CD14-positive monocyte (primary cell): ENCODE measurements around the gene FOXD4. TPM values are rescaled to one million over a fixed set of nuclear protein-coding genes. Genes with fewer than 3 reads are reported as not detected.
"Not testable (repeated sequence)": the region's sequence is repeated elsewhere in the genome, so short reads cannot be mapped to it uniquely, and the experiment has no call there.

ENCODE experiments used
- DNase-seq, 3 donors: peaks; one replicate each; pipeline ENCODE4 v3.0.0-alpha.2; 2011 to 2022
- H2AFZ ChIP-seq: 2 replicates; pipeline ENCODE4 v1.6.0; 2012; ENCODE audit warnings: mild to moderate bottlenecking, low read depth, low read length, inconsistent platforms; ENCODE audit not compliant: insufficient read depth, poor library complexity, severe bottlenecking
- H3K27ac ChIP-seq, 2 donors: 1 replicate in 1 of 2; 2 replicates in 1 of 2; pipeline ENCODE4 v1.5.1; 2012 to 2013; ENCODE audit warnings: low read length in 2 of 2, control low read depth in 1 of 2, inconsistent platforms in 1 of 2, low read depth in 1 of 2, mild to moderate bottlenecking in 1 of 2
- H3K27me3 ChIP-seq, 2 donors: one replicate each; pipeline versions ENCODE4 v1.6.0 to v1.6.1; 2011 to 2013; ENCODE audit warnings: low read length in 2 of 2; ENCODE audit not compliant: control insufficient read depth in 2 of 2, insufficient read depth in 2 of 2
- H3K36me3 ChIP-seq, 2 donors: replicated peaks in 1 of 2; 1 replicate in 1 of 2; 2 replicates in 1 of 2; pipeline versions ENCODE4 v1.5.1 to v1.6.1; 2012 to 2013; ENCODE audit warnings: low read length in 2 of 2, control low read depth in 1 of 2, inconsistent platforms in 1 of 2, mild to moderate bottlenecking in 1 of 2; ENCODE audit not compliant: insufficient read depth in 2 of 2, control insufficient read depth in 1 of 2
- H3K4me1 ChIP-seq, 2 donors: 1 replicate in 1 of 2; 2 replicates in 1 of 2; pipeline versions ENCODE4 v1.5.1 to v1.6.1; 2012 to 2013; ENCODE audit warnings: low read length in 2 of 2, control low read depth in 1 of 2, inconsistent platforms in 1 of 2, mild to moderate bottlenecking in 1 of 2, moderate library complexity in 1 of 2; ENCODE audit not compliant: insufficient read depth in 2 of 2, control insufficient read depth in 1 of 2
- H3K4me2 ChIP-seq: replicated peaks from 2 replicates; pipeline ENCODE3; 2012; ENCODE audit warnings: low read length, moderate library complexity, mild to moderate bottlenecking; ENCODE audit not compliant: poor library complexity, severe bottlenecking; ENCODE audit errors: extremely low read depth
- H3K4me3 ChIP-seq, 3 experiments: fragments of 200-600 bp in 1 of 3; sonication (generic) in 1 of 3; replicated peaks in 1 of 3; 1 replicate in 2 of 3; 2 replicates in 1 of 3; pipeline ENCODE4 v1.5.1; 2011 to 2013; ENCODE audit warnings: low read length in 3 of 3, mild to moderate bottlenecking in 3 of 3, control low read depth in 2 of 3, low read depth in 2 of 3, inconsistent platforms in 1 of 3, moderate library complexity in 1 of 3
- H3K79me2 ChIP-seq: 2 replicates; pipeline ENCODE4 v1.6.0; 2012; ENCODE audit warnings: mild to moderate bottlenecking, control low read depth, inconsistent platforms, low read length, moderate library complexity; ENCODE audit not compliant: insufficient read depth
- H3K9ac ChIP-seq: 2 replicates; pipeline ENCODE4 v1.6.0; 2017; ENCODE audit warnings: low read length, mild to moderate bottlenecking; ENCODE audit not compliant: insufficient read depth, poor library complexity, severe bottlenecking
- H3K9me3 ChIP-seq, 2 donors: replicated peaks in 1 of 2; 1 replicate in 1 of 2; 2 replicates in 1 of 2; pipeline versions ENCODE4 v1.5.1 to v1.6.1; 2012 to 2013; ENCODE audit warnings: low read length in 2 of 2, control low read depth in 1 of 2; ENCODE audit not compliant: control insufficient read depth in 1 of 2, insufficient read depth in 1 of 2
- H4K20me1 ChIP-seq: 2 replicates; pipeline ENCODE4 v1.6.0; 2012; ENCODE audit warnings: mild to moderate bottlenecking, low read length, control low read depth, moderate library complexity; ENCODE audit not compliant: insufficient read depth
- H3K27ac Mint-ChIP-seq, 7 donors: one replicate each; pipeline ENCODE4 v1.8.0; 2020; ENCODE audit warnings: mild to moderate bottlenecking in 7 of 7, mixed read lengths in 7 of 7, moderate library complexity in 6 of 7, inconsistent platforms in 2 of 7
- H3K27me3 Mint-ChIP-seq, 3 donors: one replicate each; pipeline ENCODE4 v1.8.0; 2021 to 2022; ENCODE audit warnings: low read depth in 3 of 3, mild to moderate bottlenecking in 3 of 3, mixed read lengths in 3 of 3, moderate library complexity in 3 of 3, inconsistent platforms in 1 of 3
- H3K36me3 Mint-ChIP-seq, 2 donors: one replicate each; pipeline ENCODE4 v1.8.0; 2020; ENCODE audit warnings: mixed read lengths in 2 of 2, inconsistent platforms in 1 of 2, mild to moderate bottlenecking in 1 of 2
- H3K4me1 Mint-ChIP-seq: one replicate; pipeline ENCODE4 v1.8.0; 2020; ENCODE audit warnings: mild to moderate bottlenecking, mixed read lengths
- H3K4me3 Mint-ChIP-seq, 2 donors: one replicate each; pipeline ENCODE4 v1.8.0; 2020; ENCODE audit warnings: mild to moderate bottlenecking in 2 of 2, mixed read lengths in 2 of 2, moderate library complexity in 1 of 2
- H3K9me3 Mint-ChIP-seq, 7 donors: one replicate each; pipeline ENCODE4 v1.8.0; 2020 to 2022; ENCODE audit warnings: mixed read lengths in 7 of 7, mild to moderate bottlenecking in 6 of 7, moderate library complexity in 6 of 7, inconsistent platforms in 2 of 7
- WGBS: methylation state at CpG from one replicate; pipeline ENCODE4 v1.1.5; 2013; ENCODE audit warnings: missing lambda C conversion rate; ENCODE audit not compliant: insufficient coverage; 5-methylcytosine and 5-hydroxymethylcytosine counted together
- intact Hi-C, 2 donors: fragments of 100-400 bp; cut with micrococcal nuclease; formaldehyde crosslinking; loops; one replicate each; pipeline versions ENCODE4 v1.15.0 to v1.15.1; 2023
- polyA minus RNA-seq: library from RNA; depleted of rRNA, polyadenylated mRNA; stranded (reverse); fragments of >200 nt; gene quantifications from 2 replicates; pipeline ENCODE4 v1.2.3, GENCODE V29; 2012
- polyA plus RNA-seq, 3 donors: library from polyadenylated mRNA; depleted of rRNA in 1 of 3; unstranded in 2 of 3; stranded (reverse) in 1 of 3; fragments of 300-500 nt in 2 of 3; fragments of >200 nt in 1 of 3; fragmentation: Illumina TruSeq in 2 of 3; gene quantifications; 1 replicate in 2 of 3; 2 replicates in 1 of 3; pipeline ENCODE4 v1.2.3, GENCODE V29; 2012 to 2021
- total RNA-seq, 12 experiments: library from RNA in 1 of 12; stranded (reverse) in 1 of 12; fragments of 120-200 nt in 1 of 12; gene quantifications; one replicate each; pipeline ENCODE4 v1.2.4 and lab custom pipeline; 2013 to 2026; ENCODE audit warnings: mixed read lengths in 6 of 12, inconsistent platforms in 1 of 12

FOXD4 gene
- 0.06 TPM for total RNA-seq (2013)
- polyA plus RNA-seq (not detected), polyA minus RNA-seq (not detected in 2 replicates), total RNA-seq (lab: John Stamatoyannopoulos, UW) (0.07 to 0.50 (median 0.43) reads per million in 11 experiments)

DNA sequence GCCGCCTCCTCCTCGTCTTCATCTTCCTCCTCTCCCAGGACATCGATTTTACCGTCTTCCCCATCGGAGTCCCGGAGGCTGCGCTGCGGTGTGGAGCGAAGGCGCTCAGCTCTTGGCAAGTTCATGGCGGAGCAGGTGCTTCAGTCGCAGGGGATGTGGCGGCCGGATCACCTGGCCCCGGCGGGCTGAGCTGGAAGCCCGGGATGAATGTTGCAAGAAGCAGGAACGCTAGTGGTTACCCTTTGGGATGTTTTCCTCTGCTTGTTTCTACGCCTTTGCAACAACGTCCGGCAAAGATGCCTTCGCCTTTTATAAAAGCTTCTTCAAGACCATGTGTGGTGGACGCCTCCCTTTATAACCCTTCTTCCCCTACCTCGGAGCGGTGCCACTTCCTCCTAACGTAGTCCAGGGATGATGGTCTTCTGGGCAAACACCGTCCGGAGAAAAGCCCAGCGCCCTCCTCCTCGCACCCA lies at the start of gene FOXD4:
FOXD4 (minus strand) TSS at position 423 of the 473 bp plus-strand sequence; CDS start at position 125, 298 bp downstream.
- H3K27me3 Mint-ChIP-seq = peaks cover 43 to 61% (median 50%) of the 10 kb centered on the region in 3 donors
- peak within 1 kb of the TSS in 1 of 7 donors; percentile 40 for H3K27ac Mint-ChIP-seq
- H3K79me2 ChIP-seq, H4K20me1 ChIP-seq, H3K9me3 ChIP-seq, H3K27ac ChIP-seq, H3K4me2 ChIP-seq, DNase-seq, H2AFZ ChIP-seq, H3K36me3 ChIP-seq, intact Hi-C loops, H3K4me3 ChIP-seq, H3K9ac ChIP-seq: not testable (repeated sequence)
- peaks cover 16 to 29% of the 10 kb centered on the region in 2 donors for H3K36me3 Mint-ChIP-seq
- WGBS = no CpG with 5 or more reads among the region's 30 CpGs
- Histone ChIP-seq H3K4me1 (peaks cover 20 to 21% of the 10 kb centered on the region in 2 donors), H3K27me3 (peaks cover 19 to 38% of the 10 kb centered on the region in 2 donors)
- H3K9me3 Mint-ChIP-seq = peaks cover 0 to 22% (median 10%) of the 10 kb centered on the region in 7 donors
- H3K4me1 Mint-ChIP-seq = peaks cover 25% of the 10 kb centered on the region
- peak within 1 kb of the TSS; percentile 58 to 87 for H3K4me3 Mint-ChIP-seq

DNA sequence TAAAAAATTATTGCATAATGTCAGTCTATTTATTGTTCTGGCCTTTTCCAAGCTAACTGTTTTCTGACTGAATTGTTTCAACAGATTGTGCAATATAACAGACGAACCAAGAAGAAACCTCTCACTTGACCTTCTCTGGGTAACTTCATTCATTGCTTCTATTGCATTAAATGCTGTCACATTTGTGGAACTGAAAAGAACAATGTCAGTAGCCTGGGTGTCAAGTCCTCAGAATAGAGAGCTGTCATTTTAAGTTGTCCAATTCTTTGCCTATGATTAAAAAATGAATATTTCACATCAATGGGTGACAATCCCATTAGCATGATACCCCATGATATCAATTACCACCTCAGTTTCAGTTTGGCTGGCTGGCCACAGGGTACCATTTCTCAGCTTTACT lies 41.7 kb upstream of the FOXD4 start:
- no CpG with 5 or more reads among the region's 1 CpG for WGBS
- H3K9ac ChIP-seq, H3K27me3 ChIP-seq, H3K4me2 ChIP-seq, H3K36me3 Mint-ChIP-seq, H3K4me1 ChIP-seq, H3K4me3 Mint-ChIP-seq, H3K9me3 ChIP-seq, H3K9me3 Mint-ChIP-seq, H3K4me1 Mint-ChIP-seq, H2AFZ ChIP-seq, H4K20me1 ChIP-seq, H3K79me2 ChIP-seq, H3K36me3 ChIP-seq, H3K27me3 Mint-ChIP-seq, H3K27ac ChIP-seq, H3K4me3 ChIP-seq, intact Hi-C loops: not testable (repeated sequence)
- H3K27ac Mint-ChIP-seq = peak overlapping the region in 1 of 7 donors; percentile 70
- DNase-seq = peak in 2 of 3 donors; percentile 3

DNA sequence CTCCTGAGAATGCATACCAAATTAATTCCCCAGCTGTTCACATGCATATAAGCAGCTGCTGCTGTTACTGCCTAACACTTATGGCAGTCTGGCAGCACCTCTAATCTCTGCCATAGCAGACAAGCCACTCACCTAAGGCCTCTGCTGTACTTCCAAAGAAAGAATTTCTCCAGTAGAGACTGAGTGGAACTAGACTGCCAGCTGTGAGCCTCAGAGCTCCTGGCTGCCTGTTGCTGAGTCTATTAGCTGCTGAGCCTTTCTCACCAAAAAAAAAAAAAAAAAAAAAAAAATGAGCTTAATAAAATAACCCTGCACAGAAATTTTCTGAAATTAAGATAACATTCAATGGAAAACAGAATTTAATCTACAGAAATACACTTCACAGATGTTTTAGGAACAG lies 33.0 kb upstream of the FOXD4 start:
- H3K9me3 Mint-ChIP-seq, DNase-seq, H3K4me2 ChIP-seq, H3K27ac ChIP-seq, H3K9me3 ChIP-seq, H3K4me3 Mint-ChIP-seq, H2AFZ ChIP-seq, H3K27me3 ChIP-seq, H3K79me2 ChIP-seq, H3K9ac ChIP-seq, H3K27me3 Mint-ChIP-seq, H3K4me3 ChIP-seq, intact Hi-C loops, H3K36me3 ChIP-seq, H4K20me1 ChIP-seq, H3K4me1 ChIP-seq, H3K27ac Mint-ChIP-seq, H3K4me1 Mint-ChIP-seq: not testable (repeated sequence)
- H3K36me3 Mint-ChIP-seq = peaks cover 8 to 18% of the 10 kb centered on the region in 2 donors

DNA sequence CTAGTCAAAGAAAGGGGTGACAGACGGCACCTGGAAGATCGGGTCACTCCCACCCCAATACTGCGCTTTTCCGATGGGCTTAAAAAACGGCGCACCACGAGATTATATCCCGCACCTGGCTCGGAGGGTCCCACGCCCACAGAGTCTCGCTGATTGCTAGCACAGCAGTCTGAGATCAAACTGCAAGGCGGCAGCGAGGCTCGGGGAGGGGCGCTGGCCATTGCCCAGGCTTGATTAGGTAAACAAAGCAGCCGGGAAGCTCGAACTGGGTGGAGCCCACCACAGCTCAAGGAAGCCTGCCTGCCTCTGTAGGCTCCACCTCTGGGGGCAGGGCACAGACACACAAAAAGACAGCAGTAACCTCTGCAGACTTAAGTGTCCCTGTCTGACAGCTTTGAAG lies 21.7 kb upstream of the FOXD4 start:
- H3K4me1 Mint-ChIP-seq, H3K27me3 ChIP-seq, intact Hi-C loops, H3K9me3 ChIP-seq, H3K4me1 ChIP-seq, H3K9ac ChIP-seq, H3K27ac ChIP-seq, H3K36me3 ChIP-seq, H3K4me3 ChIP-seq, DNase-seq, H4K20me1 ChIP-seq, H3K4me2 ChIP-seq, H3K27me3 Mint-ChIP-seq, H3K9me3 Mint-ChIP-seq, H2AFZ ChIP-seq, H3K4me3 Mint-ChIP-seq, H3K27ac Mint-ChIP-seq, H3K79me2 ChIP-seq: not testable (repeated sequence)
- 97% methylated on average over 5 of the region's 17 CpGs for WGBS
- H3K36me3 Mint-ChIP-seq = peaks cover 6 to 15% of the 10 kb centered on the region in 2 donors
